SK-N-SH (cell line): ENCODE results near the gene LRMDA. TPM values are rescaled to one million over a fixed set of nuclear protein-coding genes. Genes with fewer than 3 reads are reported as not detected.

Experiments
- CTCF ChIA-PET: fragments of 300-600, 350-600 bp; formaldehyde crosslinking; extraction: SDS; loops from one replicate; lab custom pipeline; 2021; lab: Yijun Ruan, JAX
- POLR2A ChIA-PET: fragments of 350-600 bp; sonication (Branson Sonifier 250); formaldehyde crosslinking; extraction: SDS; loops from one replicate; lab custom pipeline; 2020; ENCODE audit warnings: antibody characterized with exemption, inconsistent platforms; lab: Yijun Ruan, JAX
- DNase-seq: peaks from one replicate; pipeline ENCODE4 v3.0.0; 2012
- H2AFZ ChIP-seq: fragments of 200-600 bp; sonication (generic); 2 replicates; pipeline ENCODE4 v1.8.1; 2016; ENCODE audit warnings: antibody characterized with exemption, mild to moderate bottlenecking, low read depth
- H3F3A ChIP-seq: fragments of 200-600 bp; sonication (generic); replicated peaks from 2 replicates; pipeline ENCODE3; 2016; ENCODE audit warnings: antibody characterized with exemption, mild to moderate bottlenecking; ENCODE audit not compliant: insufficient read depth
- H3K27ac ChIP-seq, 2 experiments: fragments of 200-500 bp in 1 of 2; fragments of 200-600 bp in 1 of 2; sonication (Bioruptor generic) in 1 of 2; sonication (generic), shearing (Covaris generic) in 1 of 2; 2 replicates each; pipeline versions ENCODE4 v1.5.1 to v1.6.1; 2014 to 2016; ENCODE audit warnings: low read depth in 2 of 2, inconsistent platforms in 1 of 2, low read length in 1 of 2, mild to moderate bottlenecking in 1 of 2, mixed read lengths in 1 of 2
- H3K27me3 ChIP-seq: fragments of 200-600 bp; sonication (generic), shearing (Covaris generic); 2 replicates; pipeline ENCODE4 v1.6.1; 2016; ENCODE audit warnings: mixed run types; ENCODE audit not compliant: insufficient read depth
- H3K36me3 ChIP-seq, 2 experiments: fragments of 200-500 bp in 1 of 2; fragments of 200-600 bp in 1 of 2; sonication (Bioruptor generic) in 1 of 2; sonication (generic) in 1 of 2; replicated peaks in 1 of 2; 2 replicates each; pipeline versions ENCODE3 to v1.5.1; 2014 to 2016; ENCODE audit warnings: low read length in 1 of 2, mild to moderate bottlenecking in 1 of 2; ENCODE audit not compliant: insufficient read depth in 2 of 2, control insufficient read depth in 1 of 2
- H3K4me1 ChIP-seq, 2 experiments: fragments of 200-500 bp in 1 of 2; fragments of 200-600 bp in 1 of 2; sonication (Bioruptor generic) in 1 of 2; sonication (generic), shearing (Covaris generic) in 1 of 2; 2 replicates each; pipeline versions ENCODE4 v1.5.1 to v1.6.1; 2014 to 2016; ENCODE audit warnings: low read depth in 1 of 2, low read length in 1 of 2, mixed run types in 1 of 2; ENCODE audit not compliant: insufficient read depth in 2 of 2, control insufficient read depth in 1 of 2
- H3K4me2 ChIP-seq: fragments of 200-600 bp; sonication (generic), shearing (Covaris generic); 2 replicates; pipeline ENCODE4 v1.6.1; 2017; ENCODE audit warnings: mixed run types
- H3K4me3 ChIP-seq, 2 experiments: fragments of 200-500 bp in 1 of 2; fragments of 200-600 bp in 1 of 2; sonication (Bioruptor generic) in 1 of 2; sonication (generic), shearing (Covaris generic) in 1 of 2; 2 replicates each; pipeline versions ENCODE4 v1.5.1 to v1.8.1; 2014 to 2016; ENCODE audit warnings: low read depth in 2 of 2, inconsistent platforms in 1 of 2, low read length in 1 of 2, mild to moderate bottlenecking in 1 of 2, mixed read lengths in 1 of 2, moderate library complexity in 1 of 2
- H3K79me2 ChIP-seq: fragments of 200-600 bp; sonication (generic); 2 replicates; pipeline ENCODE4 v1.8.1; 2017; ENCODE audit warnings: mild to moderate bottlenecking; ENCODE audit not compliant: insufficient read depth
- H3K9ac ChIP-seq: fragments of 200-600 bp; sonication (generic); 2 replicates; pipeline ENCODE4 v1.6.1; 2017; ENCODE audit warnings: mixed run types
- H3K9me2 ChIP-seq: fragments of 200-600 bp; sonication (generic); 2 replicates; pipeline ENCODE4 v1.6.1; 2017; ENCODE audit warnings: mixed run types
- H3K9me3 ChIP-seq: fragments of 200-600 bp; sonication (generic); 2 replicates; pipeline ENCODE4 v1.6.1; 2017; ENCODE audit warnings: mixed run types, mild to moderate bottlenecking, moderate library complexity
- H4K20me1 ChIP-seq: fragments of 200-600 bp; sonication (generic); 2 replicates; pipeline ENCODE4 v1.6.1; 2017; ENCODE audit warnings: mild to moderate bottlenecking, mixed run types; ENCODE audit not compliant: insufficient read depth
- EP300 ChIP-seq, 2 experiments: IDR thresholded peaks; 2 replicates each; pipeline versions ENCODE4 v1.4.0 to v1.6.1; 2012; ENCODE audit warnings: borderline replicate concordance in 1 of 2, low read depth in 1 of 2, low read length in 1 of 2
- FOSL2 ChIP-seq: IDR thresholded peaks from 2 replicates; pipeline ENCODE4 v1.4.0; 2012; ENCODE audit warnings: low read depth, mild to moderate bottlenecking, moderate library complexity, borderline replicate concordance
- GABPA ChIP-seq: IDR thresholded peaks from 2 replicates; pipeline ENCODE4 v1.4.0; 2012; ENCODE audit warnings: low read depth, mild to moderate bottlenecking
- RCOR1 ChIP-seq: fragments of 150-350 bp; IDR thresholded peaks from 2 replicates; pipeline ENCODE4 v1.6.1; 2017; ENCODE audit warnings: antibody characterized with exemption, low read length
- SIN3A ChIP-seq: IDR thresholded peaks from 2 replicates; pipeline ENCODE4 v1.6.1; 2012; ENCODE audit warnings: low read depth, mild to moderate bottlenecking, low read length, moderate library complexity, borderline replicate concordance
- YY1 ChIP-seq: IDR thresholded peaks from 2 replicates; pipeline ENCODE4 v1.4.0; 2012; ENCODE audit warnings: low read depth, mild to moderate bottlenecking
- WGBS: methylation state at CpG from one replicate; pipeline ENCODE4 v1.1.6; 2017; ENCODE audit warnings: low lambda C conversion rate; 5-methylcytosine and 5-hydroxymethylcytosine counted together
- polyA plus RNA-seq, 3 experiments: library from polyadenylated mRNA; depleted of rRNA; stranded (reverse); fragments of >200 nt; gene quantifications; 2 replicates each; pipeline ENCODE4 v1.2.3, GENCODE V29; 2012
- TF ChIP-seq, protein P1 (sequence below): IDR thresholded peaks from 2 replicates; pipeline ENCODE4 v1.4.0; 2012; ENCODE audit warnings: low read depth, borderline replicate concordance
- TF ChIP-seq, protein P2 (sequence below): fragments of 200-600 bp; sonication (generic); IDR thresholded peaks from 2 replicates; pipeline ENCODE4 v1.6.1; 2017; ENCODE audit warnings: antibody characterized with exemption, mild to moderate bottlenecking, moderate library complexity

Gene LRMDA
- polyA plus RNA-seq, 1 of the 3 experiments (the other 2 are of a cell fraction), result 0.95 TPM

DNA sequence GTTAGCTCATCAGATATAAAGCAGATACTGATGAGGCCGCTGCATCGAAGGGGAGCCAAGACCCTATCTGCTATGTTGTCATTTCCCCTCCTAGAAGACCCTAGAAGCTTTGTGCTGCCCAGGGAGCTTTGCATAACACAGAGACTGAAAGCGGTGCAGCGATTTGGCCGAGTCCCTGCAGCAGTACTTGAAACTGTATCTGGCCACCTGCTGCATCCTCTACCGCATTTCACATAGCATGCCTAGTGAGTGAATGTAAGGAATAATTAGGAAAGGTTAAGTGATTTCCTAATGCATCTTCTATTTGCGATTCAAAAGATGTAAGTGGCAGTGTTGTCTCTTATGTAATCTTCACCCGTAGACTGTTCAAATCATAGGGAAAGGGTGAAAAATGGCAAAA, 106.7 kb downstream of the LRMDA start:
- H3K79me2 ChIP-seq, result no peaks in the 10 kb centered on the region
- POLR2A ChIA-PET, result no interaction called here
- WGBS, result 81% methylated on average over 8 of the region's 8 CpGs

DNA sequence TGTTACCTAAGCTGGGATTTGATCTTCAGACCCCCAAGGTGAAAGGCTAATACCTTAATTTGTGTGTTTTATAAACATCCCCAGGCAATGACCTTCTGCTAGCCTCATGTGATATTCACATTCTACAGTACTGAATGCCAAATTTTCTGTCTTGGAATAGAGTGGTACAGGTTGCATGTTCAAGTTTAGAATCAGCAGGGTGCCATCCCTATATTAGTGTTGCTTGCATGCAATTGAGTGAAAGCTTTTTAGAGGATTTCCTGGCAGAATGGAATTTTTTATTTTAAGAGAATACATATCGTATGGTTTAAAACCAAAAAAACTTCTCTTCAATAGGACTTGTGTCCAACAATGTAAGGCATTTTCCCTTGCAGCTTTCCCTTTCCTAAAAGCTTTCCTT, 107.3 kb downstream of the LRMDA start:
- Histone ChIP-seq H3K9ac (no peak overlapping the region), H3K9me3 (no peaks in the 10 kb centered on the region), H2AFZ (no peak overlapping the region), H4K20me1 (no peaks in the 10 kb centered on the region), H3K79me2 (no peaks in the 10 kb centered on the region), H3K27me3 (no peaks in the 10 kb centered on the region), H3K4me2 (no peak overlapping the region), H3K9me2 (no peaks in the 10 kb centered on the region), H3K27ac (no peak overlapping the region), H3K4me1 (peaks cover 0 to 17% of the 10 kb centered on the region in 2 experiments; a peak in 2 of 4 replicates), H3F3A (no peaks in the 10 kb centered on the region), H3K36me3 (no peaks in the 10 kb centered on the region), H3K4me3 (no peak overlapping the region)
- 87% methylated on average over 1 of the region's 1 CpG for WGBS
- DNase-seq, result no peak
- no peak for TF ChIP-seq SIN3A
- no peak for TF ChIP-seq RCOR1
- TF ChIP-seq, protein P1, sequence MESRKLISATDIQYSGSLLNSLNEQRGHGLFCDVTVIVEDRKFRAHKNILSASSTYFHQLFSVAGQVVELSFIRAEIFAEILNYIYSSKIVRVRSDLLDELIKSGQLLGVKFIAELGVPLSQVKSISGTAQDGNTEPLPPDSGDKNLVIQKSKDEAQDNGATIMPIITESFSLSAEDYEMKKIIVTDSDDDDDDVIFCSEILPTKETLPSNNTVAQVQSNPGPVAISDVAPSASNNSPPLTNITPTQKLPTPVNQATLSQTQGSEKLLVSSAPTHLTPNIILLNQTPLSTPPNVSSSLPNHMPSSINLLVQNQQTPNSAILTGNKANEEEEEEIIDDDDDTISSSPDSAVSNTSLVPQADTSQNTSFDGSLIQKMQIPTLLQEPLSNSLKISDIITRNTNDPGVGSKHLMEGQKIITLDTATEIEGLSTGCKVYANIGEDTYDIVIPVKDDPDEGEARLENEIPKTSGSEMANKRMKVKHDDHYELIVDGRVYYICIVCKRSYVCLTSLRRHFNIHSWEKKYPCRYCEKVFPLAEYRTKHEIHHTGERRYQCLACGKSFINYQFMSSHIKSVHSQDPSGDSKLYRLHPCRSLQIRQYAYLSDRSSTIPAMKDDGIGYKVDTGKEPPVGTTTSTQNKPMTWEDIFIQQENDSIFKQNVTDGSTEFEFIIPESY, result no peak
- ChIA-PET POLR2A (no interaction called here), CTCF (interaction anchor here (1.4 kb wide), 1 partner anchor 27 kb away, joined by 4 read pairs; no protein-coding TSS in a partner anchor)

More for the DNA sequence above, 106.7 kb downstream of the LRMDA start:
- H3K4me1 ChIP-seq, result peaks cover 0 to 13% of the 10 kb centered on the region in 2 experiments; a peak in 2 of 4 replicates
- CTCF ChIA-PET, result interaction anchor here (0.5 to 1.4 kb wide), 2 partner anchors 26 to 979 kb away, joined by 3 to 4 read pairs; no protein-coding TSS in a partner anchor
- no peaks in the 10 kb centered on the region for H3F3A ChIP-seq
- H3K4me3 ChIP-seq, result no peak overlapping the region
- H3K9me2 ChIP-seq, result no peaks in the 10 kb centered on the region
- H3K9me3 ChIP-seq, result no peaks in the 10 kb centered on the region
- no peaks in the 10 kb centered on the region for H3K27me3 ChIP-seq
- no peak overlapping the region for H3K9ac ChIP-seq
- no peaks in the 10 kb centered on the region for H4K20me1 ChIP-seq
- no peak for DNase-seq
- no peak overlapping the region for H3K27ac ChIP-seq
- H3K4me2 ChIP-seq, result no peak overlapping the region
- H2AFZ ChIP-seq, result no peak overlapping the region
- H3K36me3 ChIP-seq, result no peaks in the 10 kb centered on the region
- no peak for TF ChIP-seq YY1
- no peak for TF ChIP-seq GABPA
- no peak for TF ChIP-seq EP300 (IDR thresholded peaks at IDR 0.05; ENCODE audit: borderline replicate concordance in 1 of 2, low read depth in 1 of 2, low read length in 1 of 2)

DNA sequence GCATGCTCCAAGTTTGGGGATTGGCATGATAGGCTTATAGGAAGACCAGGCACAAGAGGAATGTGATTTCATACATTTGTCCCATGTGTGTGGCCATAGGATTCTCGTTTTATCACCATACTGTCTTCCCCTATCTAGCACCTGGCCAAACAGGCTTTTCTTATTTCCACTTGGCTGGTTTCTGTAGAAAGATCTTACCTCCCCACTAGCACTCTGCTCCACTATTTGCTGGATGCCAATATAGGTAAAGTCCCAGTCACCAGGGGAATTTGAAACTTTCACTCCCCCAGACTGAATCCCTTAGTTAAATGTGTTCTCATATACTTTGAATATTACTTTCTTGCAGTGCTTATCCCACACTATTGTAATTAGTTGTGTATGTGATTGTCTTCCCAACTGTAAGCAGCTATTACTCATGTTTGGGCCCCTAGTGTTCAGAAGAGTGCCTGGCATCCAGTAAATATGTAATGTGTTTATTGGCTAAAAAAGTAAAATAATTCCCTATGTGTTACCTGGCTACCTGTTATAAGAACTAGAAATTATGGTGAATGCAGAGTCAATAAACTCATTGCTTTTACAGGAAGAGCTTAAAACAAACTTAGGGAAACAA, 109.0 kb downstream of the LRMDA start:
- Histone ChIP-seq H3K9ac (no peak overlapping the region), H3F3A (no peaks in the 10 kb centered on the region), H4K20me1 (no peaks in the 10 kb centered on the region), H3K27me3 (no peaks in the 10 kb centered on the region), H3K36me3 (no peaks in the 10 kb centered on the region), H3K9me3 (no peaks in the 10 kb centered on the region), H3K4me2 (no peak overlapping the region), H2AFZ (no peak overlapping the region), H3K27ac (no peak overlapping the region), H3K79me2 (no peaks in the 10 kb centered on the region), H3K4me3 (no peak overlapping the region), H3K4me1 (peaks cover 0 to 19% of the 10 kb centered on the region in 2 experiments; a peak in 2 of 4 replicates), H3K9me2 (no peaks in the 10 kb centered on the region)
- DNase-seq, result no peak
- ChIA-PET POLR2A (no interaction called here), CTCF (interaction anchor here (0.5 to 0.7 kb wide), 2 partner anchors 63 to 810 kb away, joined by 3 read pairs; no protein-coding TSS in a partner anchor)
- TF ChIP-seq FOSL2, result no peak
- TF ChIP-seq, protein P2, sequence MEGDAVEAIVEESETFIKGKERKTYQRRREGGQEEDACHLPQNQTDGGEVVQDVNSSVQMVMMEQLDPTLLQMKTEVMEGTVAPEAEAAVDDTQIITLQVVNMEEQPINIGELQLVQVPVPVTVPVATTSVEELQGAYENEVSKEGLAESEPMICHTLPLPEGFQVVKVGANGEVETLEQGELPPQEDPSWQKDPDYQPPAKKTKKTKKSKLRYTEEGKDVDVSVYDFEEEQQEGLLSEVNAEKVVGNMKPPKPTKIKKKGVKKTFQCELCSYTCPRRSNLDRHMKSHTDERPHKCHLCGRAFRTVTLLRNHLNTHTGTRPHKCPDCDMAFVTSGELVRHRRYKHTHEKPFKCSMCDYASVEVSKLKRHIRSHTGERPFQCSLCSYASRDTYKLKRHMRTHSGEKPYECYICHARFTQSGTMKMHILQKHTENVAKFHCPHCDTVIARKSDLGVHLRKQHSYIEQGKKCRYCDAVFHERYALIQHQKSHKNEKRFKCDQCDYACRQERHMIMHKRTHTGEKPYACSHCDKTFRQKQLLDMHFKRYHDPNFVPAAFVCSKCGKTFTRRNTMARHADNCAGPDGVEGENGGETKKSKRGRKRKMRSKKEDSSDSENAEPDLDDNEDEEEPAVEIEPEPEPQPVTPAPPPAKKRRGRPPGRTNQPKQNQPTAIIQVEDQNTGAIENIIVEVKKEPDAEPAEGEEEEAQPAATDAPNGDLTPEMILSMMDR, result peak; percentile 29; the same call in 1 of the 2 replicates
- WGBS, result 70% methylated on average over 1 of the region's 1 CpG
